DOHH2 (cell line): ENCODE data around the gene B4GALNT3.

ENCODE experiments used
- CTCF ChIP-seq: fragments of 200-600 bp; sonication (generic); IDR thresholded peaks from one replicate; pipeline ENCODE4 v1.5.1; 2014; ENCODE audit warnings: antibody characterized with exemption, mild to moderate bottlenecking, low read depth, low read length; ENCODE audit not compliant: poor library complexity, severe bottlenecking
- EZH2phosphoT487 ChIP-seq: fragments of 200-600 bp; sonication (generic); IDR thresholded peaks from 2 replicates; pipeline ENCODE4 v1.6.1; 2017; ENCODE audit warnings: borderline replicate concordance, mild to moderate bottlenecking, antibody characterized with exemption, low read length, moderate library complexity, mixed read lengths

GRCh38 chr12:459050-459429 is 699 bp upstream of the B4GALNT3 start:
- TF ChIP-seq CTCF (no peak), EZH2phosphoT487 (no peak)
